ENCODE results near the gene IFNA2.
A peak's percentile ranks its signal among the peaks of the same experiment; 100 is the strongest.
"Not testable (repeated sequence)": the region's sequence is repeated elsewhere in the genome, so short reads cannot be mapped to it uniquely, and the experiment has no call there.

Gene IFNA2

GRCh38 chr9:21385131-21385670 is at the start of gene IFNA2:
Gene IFNA2 (minus strand): TSS chr9:21385398. CDS start chr9:21385329, 69 bp downstream.
- DNase-seq, result no peak

GRCh38 chr9:21435015-21435383 is 49.8 kb upstream of the IFNA2 start:
- not testable (repeated sequence) for DNase-seq

- DNase-seq, result peak; percentile 67
Measured at GRCh38 chr9:21434202-21435014, 49.2 kb upstream of the IFNA2 start.

GRCh38 chr9:21432672-21433425 is 47.7 kb upstream of the IFNA2 start:
- no peak for DNase-seq

- no peak for DNase-seq
Measured at GRCh38 chr9:21429191-21429590, 44.0 kb upstream of the IFNA2 start.

- no peak for DNase-seq
Measured at GRCh38 chr9:21428235-21428634, 43.0 kb upstream of the IFNA2 start.

GRCh38 chr9:21415493-21416267 is 30.5 kb upstream of the IFNA2 start:
- DNase-seq, result no peak

- no peak for DNase-seq
Measured at GRCh38 chr9:21414220-21414940, 29.2 kb upstream of the IFNA2 start.

GRCh38 chr9:21413624-21414023 is 28.4 kb upstream of the IFNA2 start:
- DNase-seq, result no peak

- no peak for DNase-seq
Measured at GRCh38 chr9:21413151-21413550, 28.0 kb upstream of the IFNA2 start.

GRCh38 chr9:21412107-21412506 is 26.9 kb upstream of the IFNA2 start:
- no peak for DNase-seq

GRCh38 chr9:21408817-21409216 is 23.6 kb upstream of the IFNA2 start, which contains the start of gene IFNA8:
Gene IFNA8 (plus strand): TSS chr9:21409117. CDS start chr9:21409177, 60 bp downstream.
- DNase-seq, result no peak

- no peak for DNase-seq
Measured at GRCh38 chr9:21404146-21404545, 18.9 kb upstream of the IFNA2 start.

- DNase-seq, result peak; percentile 17
Measured at GRCh38 chr9:21402386-21403251, 17.4 kb upstream of the IFNA2 start.

- DNase-seq, result no peak
Measured at GRCh38 chr9:21399956-21400355, 14.8 kb upstream of the IFNA2 start.

- DNase-seq, result no peak
Measured at GRCh38 chr9:21398955-21399489, 13.8 kb upstream of the IFNA2 start.

- peak; percentile 18 for DNase-seq
Measured at GRCh38 chr9:21395778-21396717, 10.8 kb upstream of the IFNA2 start.

GRCh38 chr9:21392270-21392669 is 7.1 kb upstream of the IFNA2 start:
- DNase-seq, result no peak

- no peak for DNase-seq
Measured at GRCh38 chr9:21383627-21384026, 1.6 kb downstream of the IFNA2 start.
